Lung (tissue), 12 donors: ENCODE results near the gene TMEM116. TPM values are rescaled to one million over a fixed set of nuclear protein-coding genes. Genes with fewer than 3 reads are reported as not detected.
"Not testable (repeated sequence)": the region's sequence is repeated elsewhere in the genome, so short reads cannot be mapped to it uniquely, and the experiment has no call there.

Experiments used
- ATAC-seq: fragments of 200-7000 bp; cut with Tn5 transposase; one replicate; pipeline ENCODE4 v1.9.1; 2020; ENCODE audit warnings: moderate number of reproducible peaks; ENCODE audit not compliant: insufficient read depth, low FRiP score
- DNase-seq, 3 donors: peaks; one replicate each; pipeline ENCODE4 v3.0.0-alpha.2; 2013 to 2017
- H3K27ac ChIP-seq, 2 donors: one replicate each; pipeline ENCODE4 v1.5.1; 2013; ENCODE audit warnings: mild to moderate bottlenecking in 2 of 2, moderate library complexity in 2 of 2, control low read depth in 1 of 2, inconsistent platforms in 1 of 2, low read depth in 1 of 2, low read length in 1 of 2
- H3K27me3 ChIP-seq, 3 donors: one replicate each; pipeline ENCODE4 v1.5.1; 2013; ENCODE audit warnings: low read length in 2 of 3; ENCODE audit not compliant: control insufficient read depth in 3 of 3, insufficient read depth in 3 of 3
- H3K36me3 ChIP-seq, 4 donors: one replicate each; pipeline ENCODE4 v1.5.1; 2013; ENCODE audit warnings: low read length in 4 of 4, mild to moderate bottlenecking in 1 of 4, moderate library complexity in 1 of 4; ENCODE audit not compliant: control insufficient read depth in 4 of 4, insufficient read depth in 4 of 4
- H3K4me1 ChIP-seq, 5 donors: one replicate each; pipeline ENCODE4 v1.5.1; 2013; ENCODE audit warnings: low read length in 5 of 5, mild to moderate bottlenecking in 2 of 5, moderate library complexity in 1 of 5; ENCODE audit not compliant: control insufficient read depth in 5 of 5, insufficient read depth in 5 of 5
- H3K4me3 ChIP-seq: one replicate; pipeline ENCODE4 v1.5.1; 2013; ENCODE audit warnings: mild to moderate bottlenecking, control low read depth, moderate library complexity
- H3K9ac ChIP-seq, 2 donors: one replicate each; pipeline ENCODE4 v1.5.1; 2013; ENCODE audit warnings: low read length in 2 of 2, control low read depth in 1 of 2; ENCODE audit not compliant: insufficient read depth in 1 of 2
- H3K9me3 ChIP-seq, 4 donors: one replicate each; pipeline ENCODE4 v1.5.1; 2013; ENCODE audit warnings: low read length in 3 of 4, mild to moderate bottlenecking in 1 of 4, moderate library complexity in 1 of 4; ENCODE audit not compliant: control insufficient read depth in 4 of 4, insufficient read depth in 3 of 4
- WGBS, 2 donors: extraction: QIAGEN DNeasy Blood & Tissue Kit; methylation state at CpG; one replicate each; pipeline ENCODE4 v1.1.7; 2013; 5-methylcytosine and 5-hydroxymethylcytosine counted together
- polyA plus RNA-seq, 2 donors: library from polyadenylated mRNA; stranded (reverse); fragments of 200-250 nt; gene quantifications; one replicate each; pipeline ENCODE4 v1.2.1, GENCODE V29; 2013
- total RNA-seq, 2 donors: library from RNA; depleted of rRNA in 1 of 2; stranded (reverse); fragments of >200 nt in 1 of 2; gene quantifications; one replicate each; pipeline ENCODE4 v1.2.1, GENCODE V29; 2014 to 2021
- TF ChIP-seq, protein P1 (sequence below): IDR thresholded peaks from 2 replicates; pipeline ENCODE4 v1.5.1; 2012; ENCODE audit warnings: mild to moderate bottlenecking; ENCODE audit errors: control extremely low read depth, extremely low read depth
- donor health status: control.
- donor health status: control.
- donor health status: Bipolar disorder and iron deficiency.
- donor health status: healthy.
- donor health status: DM: yes; HTN: yes; CAD: no.

The TMEM116 gene
- total and polyA plus RNA-seq, 4 donors, result 10.5 to 40.1 (median 14.6) TPM

- DNase-seq (no peak), ATAC-seq (no peak)
- H3K9ac ChIP-seq, result no peak overlapping the region
- no peak overlapping the region for H3K4me3 ChIP-seq
- H3K4me1 ChIP-seq, result no peaks in the 10 kb centered on the region
- H3K27ac ChIP-seq, result no peak overlapping the region
- 97 to 98% methylated on average over 3 of the region's 3 CpGs for WGBS, 2 donors
- H3K9me3 ChIP-seq, result no peaks in the 10 kb centered on the region
- H3K36me3 ChIP-seq, result peaks cover 0 to 2% (median under 1%) of the 10 kb centered on the region in 4 donors
- TF ChIP-seq, protein P1, sequence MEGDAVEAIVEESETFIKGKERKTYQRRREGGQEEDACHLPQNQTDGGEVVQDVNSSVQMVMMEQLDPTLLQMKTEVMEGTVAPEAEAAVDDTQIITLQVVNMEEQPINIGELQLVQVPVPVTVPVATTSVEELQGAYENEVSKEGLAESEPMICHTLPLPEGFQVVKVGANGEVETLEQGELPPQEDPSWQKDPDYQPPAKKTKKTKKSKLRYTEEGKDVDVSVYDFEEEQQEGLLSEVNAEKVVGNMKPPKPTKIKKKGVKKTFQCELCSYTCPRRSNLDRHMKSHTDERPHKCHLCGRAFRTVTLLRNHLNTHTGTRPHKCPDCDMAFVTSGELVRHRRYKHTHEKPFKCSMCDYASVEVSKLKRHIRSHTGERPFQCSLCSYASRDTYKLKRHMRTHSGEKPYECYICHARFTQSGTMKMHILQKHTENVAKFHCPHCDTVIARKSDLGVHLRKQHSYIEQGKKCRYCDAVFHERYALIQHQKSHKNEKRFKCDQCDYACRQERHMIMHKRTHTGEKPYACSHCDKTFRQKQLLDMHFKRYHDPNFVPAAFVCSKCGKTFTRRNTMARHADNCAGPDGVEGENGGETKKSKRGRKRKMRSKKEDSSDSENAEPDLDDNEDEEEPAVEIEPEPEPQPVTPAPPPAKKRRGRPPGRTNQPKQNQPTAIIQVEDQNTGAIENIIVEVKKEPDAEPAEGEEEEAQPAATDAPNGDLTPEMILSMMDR, result no peak
- H3K27me3 ChIP-seq, result no peaks in the 10 kb centered on the region
Measured at GRCh38 chr12:112004041-112004440, 8.9 kb downstream of the TMEM116 start.

- DNase-seq (no peak), ATAC-seq (no peak)
- peaks cover 0 to 2% (median under 1%) of the 10 kb centered on the region in 4 donors for H3K36me3 ChIP-seq
- TF ChIP-seq, protein P1, result no peak
- no peak overlapping the region for H3K9ac ChIP-seq
- no peak overlapping the region for H3K27ac ChIP-seq
- no peaks in the 10 kb centered on the region for H3K27me3 ChIP-seq
- no peaks in the 10 kb centered on the region for H3K4me1 ChIP-seq
- no peaks in the 10 kb centered on the region for H3K9me3 ChIP-seq
- H3K4me3 ChIP-seq, result no peak overlapping the region
Measured at GRCh38 chr12:112001576-112001975, 11.4 kb downstream of the TMEM116 start.

DNA sequence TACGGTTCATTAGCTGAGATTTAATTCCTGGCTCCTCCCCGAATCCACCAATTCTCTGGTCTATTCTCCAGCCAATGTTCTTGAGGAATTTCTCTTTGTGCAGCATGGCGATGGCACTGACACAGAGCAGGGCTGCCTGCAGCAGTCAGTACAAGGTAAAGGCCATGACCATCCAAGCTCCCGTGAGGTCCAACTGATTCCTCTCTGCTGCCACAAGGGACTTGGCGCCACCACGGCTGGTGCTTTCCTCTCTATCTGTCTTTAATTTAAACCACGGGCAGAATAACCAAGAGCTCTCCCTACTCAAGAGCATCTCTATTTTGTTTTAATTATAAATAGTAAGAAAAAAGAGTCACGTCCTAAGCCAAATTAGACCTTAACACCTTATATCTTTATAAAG is 12.1 kb downstream of the TMEM116 start:
- Histone ChIP-seq H3K27ac (no peak overlapping the region), H3K9me3 (no peaks in the 10 kb centered on the region), H3K9ac (no peak overlapping the region), H3K4me3 (no peak overlapping the region), H3K36me3 (peaks cover 0 to 2% (median under 1%) of the 10 kb centered on the region in 4 donors), H3K4me1 (no peaks in the 10 kb centered on the region), H3K27me3 (no peaks in the 10 kb centered on the region)
- ATAC-seq, result no peak
- TF ChIP-seq, protein P1, result no peak
- no peak for DNase-seq
- WGBS, 2 donors, result 93 to 95% methylated on average over 8 of the region's 8 CpGs

DNA sequence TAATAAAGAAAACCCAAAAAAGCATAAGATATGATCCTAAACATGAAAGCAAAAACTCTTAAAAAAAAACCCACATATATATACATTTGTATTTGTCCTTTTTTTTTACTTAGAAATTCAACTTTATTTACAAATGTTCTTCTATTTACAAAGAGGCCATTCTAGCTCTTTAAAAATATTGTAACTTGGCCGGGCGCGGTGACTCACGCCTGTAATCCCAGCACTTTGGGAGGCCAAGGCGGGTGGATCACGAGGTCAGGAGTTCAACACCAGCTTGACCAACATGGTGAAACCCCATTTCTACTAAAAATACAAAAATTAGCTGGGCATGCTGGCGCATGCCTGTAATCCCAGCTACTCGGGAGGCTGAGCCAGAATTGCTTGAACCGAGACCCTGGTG is 13.8 kb downstream of the TMEM116 start:
- 87 to 90% methylated on average over 9 of the region's 9 CpGs for WGBS, 2 donors
- not testable (repeated sequence) for H3K9me3 ChIP-seq, H3K36me3 ChIP-seq, H3K27me3 ChIP-seq, H3K27ac ChIP-seq, ATAC-seq, DNase-seq, H3K4me1 ChIP-seq, H3K9ac ChIP-seq, H3K4me3 ChIP-seq
